GM21381 (cell line): ENCODE data around the gene EDDM3A.

Experiments
- ATAC-seq: cut with Tn5 transposase; IDR thresholded peaks from one replicate; pipeline ENCODE4 v1.9.1; 2021; ENCODE audit warnings: mild to moderate bottlenecking, moderate library complexity; ENCODE audit not compliant: unreplicated experiment

The EDDM3A gene

DNA sequence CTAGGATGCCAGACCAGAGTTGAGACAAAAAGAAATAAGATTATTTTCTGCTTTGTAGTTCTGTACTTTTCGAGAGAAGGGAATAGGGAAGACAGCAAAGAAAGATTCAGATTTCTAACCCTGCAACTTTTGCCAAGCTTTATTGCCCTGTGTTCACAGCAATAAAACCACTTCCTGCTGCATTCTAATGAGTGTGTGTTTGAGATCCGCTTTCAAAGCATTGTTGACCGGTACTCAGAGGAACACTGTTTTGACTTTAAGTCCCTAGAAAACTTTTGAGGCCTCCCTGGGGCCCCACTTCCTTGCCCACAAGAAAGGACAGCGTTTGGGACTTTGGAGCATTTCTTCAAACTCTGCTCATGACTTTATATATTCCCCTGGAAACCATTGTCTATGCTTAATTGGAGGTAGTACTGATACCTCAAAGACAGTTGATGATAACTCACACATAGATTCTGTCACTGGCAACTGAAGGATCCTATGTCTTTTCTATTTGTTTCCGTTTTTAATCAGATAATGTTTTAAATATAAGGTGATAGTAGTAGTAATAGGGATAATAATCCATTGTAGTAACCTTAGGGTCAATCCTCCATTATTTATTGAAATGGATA is 36.7 kb downstream of the EDDM3A start:
- peak; percentile 54 for ATAC-seq

DNA sequence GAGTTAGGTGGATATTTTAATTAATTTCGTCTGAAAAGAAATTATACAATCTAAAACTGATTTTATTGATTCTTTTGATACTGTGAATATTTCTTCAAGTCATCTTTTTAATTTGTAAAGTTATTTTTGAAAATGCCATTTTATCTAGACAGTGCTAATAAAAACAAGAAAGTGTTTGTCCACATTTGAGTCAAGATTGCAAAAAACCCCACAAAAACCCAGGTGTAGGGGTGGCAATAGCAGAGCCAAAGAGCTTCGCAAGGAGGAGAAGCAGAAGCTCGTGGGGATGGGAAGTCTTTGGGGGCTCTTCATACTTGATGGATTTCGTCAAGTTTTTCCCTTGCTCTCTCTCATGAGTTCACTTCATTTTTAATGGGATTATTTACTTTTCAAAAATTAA is 41.3 kb downstream of the EDDM3A start:
- no peak for ATAC-seq

DNA sequence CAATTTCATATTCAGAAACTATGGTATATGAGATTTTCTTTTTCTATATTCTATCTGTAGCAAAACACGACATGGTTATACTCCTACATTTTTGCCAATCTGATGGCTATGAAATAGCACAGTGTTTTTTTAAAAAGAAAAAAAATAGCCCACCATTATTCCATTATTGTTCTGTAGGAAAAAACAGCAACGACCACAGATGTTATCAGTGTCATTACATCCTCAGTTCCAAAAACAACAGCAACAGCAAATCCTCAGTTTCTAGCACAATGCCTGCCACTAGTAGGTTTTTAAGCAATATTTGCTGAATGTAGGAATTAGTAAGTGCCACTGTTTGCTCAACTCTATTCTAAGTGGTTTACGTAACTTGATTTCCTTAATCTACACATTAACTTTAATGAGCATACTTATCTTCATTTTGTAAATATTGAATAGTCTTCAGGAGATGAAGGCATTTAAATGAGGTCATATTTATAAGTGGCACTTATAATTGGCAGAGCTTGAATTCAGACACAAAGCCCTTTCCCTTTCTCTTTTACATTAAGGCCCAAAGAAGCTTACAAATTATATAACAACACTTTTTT is 43.6 kb downstream of the EDDM3A start:
- no peak for ATAC-seq

DNA sequence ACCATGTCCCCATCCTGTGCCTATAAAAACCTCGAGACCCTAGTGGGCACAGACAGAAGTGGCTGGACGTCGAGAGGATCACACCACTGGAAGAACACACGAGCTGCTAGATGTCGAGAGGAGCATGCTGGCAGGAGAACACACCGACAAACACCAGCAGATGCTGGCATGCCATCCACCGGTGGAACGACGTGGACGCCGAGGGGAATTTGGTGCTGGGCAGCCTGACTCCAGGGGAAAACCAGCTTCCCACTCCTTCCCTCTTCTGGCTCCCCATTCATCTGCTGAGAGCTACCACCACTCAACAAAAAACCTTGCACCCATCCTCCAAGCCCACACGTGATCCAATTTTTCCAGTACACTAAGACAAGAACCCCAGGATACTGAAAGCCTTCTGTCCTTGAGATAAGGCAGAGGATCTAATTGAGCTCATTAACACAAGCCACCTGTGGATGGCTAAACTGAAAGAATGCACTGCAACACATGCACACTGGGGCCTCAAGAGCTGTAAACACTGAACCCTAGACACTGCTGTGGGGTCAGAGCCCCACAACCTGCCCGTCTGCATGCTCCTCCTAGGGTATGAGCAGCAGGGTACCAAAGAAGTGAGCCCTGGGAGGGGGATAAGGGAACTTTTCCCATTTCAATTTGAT is 44.9 kb downstream of the EDDM3A start:
- ATAC-seq = no peak

DNA sequence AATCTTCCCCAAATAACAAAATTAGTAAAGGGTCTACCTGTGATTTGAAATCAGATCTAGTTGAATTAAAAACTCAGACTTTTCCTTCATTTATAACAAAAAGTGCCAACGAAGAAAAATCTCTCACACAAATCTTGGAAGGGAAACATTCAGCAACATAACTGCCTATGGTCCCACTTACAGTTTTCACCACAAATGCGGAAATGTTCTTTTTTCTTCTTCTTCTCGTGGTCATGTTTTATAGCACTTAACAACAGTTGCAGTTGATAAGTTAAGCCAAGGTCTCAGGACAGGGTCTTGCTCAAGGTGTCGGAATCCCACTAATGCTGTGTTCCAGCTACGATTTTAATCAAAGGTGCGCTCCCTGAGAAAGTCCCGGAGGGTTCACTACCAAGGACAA is 45.5 kb downstream of the EDDM3A start:
- no peak for ATAC-seq

DNA sequence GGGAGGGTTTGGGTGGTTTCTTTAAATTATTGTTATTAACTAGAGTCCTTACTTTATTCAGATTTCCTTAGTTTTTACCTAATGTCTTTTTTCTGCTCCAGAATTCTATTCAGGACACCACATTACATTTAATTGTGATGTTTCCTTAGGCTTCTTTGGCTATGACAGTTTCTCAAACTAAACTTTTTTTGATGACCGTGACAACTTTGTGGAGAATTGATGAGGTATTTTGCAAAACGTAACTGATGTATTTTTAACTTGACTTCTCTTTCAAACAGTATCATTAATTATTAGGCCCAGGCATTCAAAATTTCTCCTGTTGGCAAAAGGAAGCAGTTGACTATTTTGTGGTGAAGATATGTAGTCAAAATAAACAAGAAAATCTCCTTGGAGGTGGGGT is 45.9 kb downstream of the EDDM3A start:
- no peak for ATAC-seq

DNA sequence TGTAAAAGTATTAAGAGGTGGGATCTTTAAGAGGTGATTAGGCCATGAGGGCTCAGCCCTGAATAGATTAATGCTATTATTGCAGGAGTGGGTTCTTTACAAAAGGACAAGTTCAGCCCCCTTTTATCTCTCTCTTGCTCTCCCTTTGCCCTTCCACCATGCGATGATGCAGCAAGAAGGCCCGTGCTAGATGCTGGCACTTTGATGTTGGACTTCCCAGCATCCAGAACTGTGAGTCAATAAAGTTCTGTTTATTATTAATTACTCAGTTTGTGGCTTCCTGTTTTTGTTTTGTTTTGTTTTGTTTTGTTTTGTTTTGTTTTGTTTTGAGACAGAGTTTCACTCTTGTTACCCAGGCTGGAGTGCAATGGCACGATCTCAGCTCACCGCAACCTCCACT is 46.9 kb downstream of the EDDM3A start:
- ATAC-seq = no peak

DNA sequence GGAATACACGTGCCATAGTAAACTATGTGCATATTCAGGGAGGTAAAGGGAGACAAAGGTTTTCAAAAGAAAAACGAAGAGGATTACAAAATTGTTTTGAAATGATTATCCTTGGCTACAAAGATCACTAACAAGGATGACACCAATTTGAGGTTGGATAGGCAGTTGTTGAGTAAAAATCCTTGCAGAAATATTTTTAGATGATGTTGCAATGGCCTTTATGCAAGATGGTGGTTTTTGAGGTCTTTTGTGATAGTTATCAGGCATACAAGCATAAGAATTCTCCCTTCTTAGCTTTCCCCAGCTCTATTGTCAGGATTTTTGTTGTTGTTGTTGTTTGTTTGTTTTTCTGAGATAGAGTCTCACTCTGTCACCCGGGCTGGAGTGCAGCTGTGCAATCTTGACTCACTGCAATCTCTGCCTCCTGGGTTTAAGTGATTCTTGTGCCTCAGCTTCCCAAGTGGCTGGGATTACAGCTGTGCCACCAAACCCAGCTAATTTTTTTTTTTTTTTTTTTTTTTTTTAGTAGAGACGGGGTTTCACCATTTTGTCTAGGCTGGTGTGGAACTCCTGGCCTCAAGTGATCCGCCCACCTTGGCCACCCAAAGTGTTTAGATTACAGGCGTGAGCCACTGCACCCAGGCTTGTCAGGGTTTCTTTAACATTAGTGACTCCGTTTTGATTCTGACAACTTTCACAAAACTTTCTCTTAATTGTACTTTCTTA is 49.1 kb downstream of the EDDM3A start:
- no peak for ATAC-seq

DNA sequence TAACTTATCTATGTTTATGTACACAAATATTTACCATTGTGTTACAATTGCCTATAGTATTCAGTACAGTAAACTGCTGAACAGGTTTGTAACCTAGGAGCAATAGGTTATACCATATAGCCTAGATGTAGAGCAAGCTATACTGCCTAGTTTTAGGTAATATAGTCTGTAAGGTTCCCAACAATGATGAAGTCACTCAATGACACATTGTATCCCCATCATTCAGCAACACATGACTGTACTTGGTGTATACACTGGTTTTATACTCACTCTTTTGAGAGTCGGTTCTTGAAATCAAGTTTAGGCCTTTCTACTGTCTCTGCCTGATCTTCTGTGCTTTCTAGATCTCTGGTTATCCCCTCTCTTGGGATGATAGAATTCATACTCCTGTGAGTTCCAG is 51.5 kb downstream of the EDDM3A start:
- ATAC-seq = no peak
